Activated CD8-positive, alpha-beta memory T cell treated with anti-CD3 and anti-CD28 coated beads, Interleukin-2, amount 50 U/mL, for 24 hours (primary cell): Measurements from ENCODE around the gene DEFB108B.
"Not testable (repeated sequence)": the region's sequence is repeated elsewhere in the genome, so short reads cannot be mapped to it uniquely, and the experiment has no call there.

Experiments used
- DNase-seq: peaks from one replicate; pipeline ENCODE4 v3.0.0-alpha.2; 2020; ENCODE audit errors: extremely low read depth

DEFB108B gene, protein sequence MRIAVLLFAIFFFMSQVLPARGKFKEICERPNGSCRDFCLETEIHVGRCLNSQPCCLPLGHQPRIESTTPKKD

DNA sequence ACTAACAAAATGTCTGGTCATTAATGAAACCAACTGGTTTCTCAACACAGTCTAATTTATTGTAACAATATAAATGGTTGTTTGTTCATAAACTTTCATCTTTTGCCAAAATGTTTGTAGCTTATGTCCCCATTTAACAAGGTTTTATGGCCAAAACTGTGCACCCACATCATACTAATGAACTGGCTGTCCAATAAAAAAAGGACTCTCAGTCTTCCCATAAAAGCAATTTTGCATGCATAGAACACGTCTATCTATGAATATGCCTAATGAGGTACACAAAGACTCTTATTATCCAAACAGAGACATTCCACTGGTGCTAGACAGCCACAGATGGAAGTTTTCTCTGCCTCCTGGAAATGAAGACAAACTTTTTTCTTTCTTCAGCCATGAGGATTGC is at the start of gene DEFB108B:
Gene DEFB108B (plus strand): TSS at position 390 of the 400 bp plus-strand sequence. CDS start 0 bp downstream, at position 390.
- DNase-seq, result not testable (repeated sequence)

- DNase-seq, result not testable (repeated sequence)
Measured at GRCh38 chr11:71786114-71786847, 46.7 kb upstream of the DEFB108B start.

DNA sequence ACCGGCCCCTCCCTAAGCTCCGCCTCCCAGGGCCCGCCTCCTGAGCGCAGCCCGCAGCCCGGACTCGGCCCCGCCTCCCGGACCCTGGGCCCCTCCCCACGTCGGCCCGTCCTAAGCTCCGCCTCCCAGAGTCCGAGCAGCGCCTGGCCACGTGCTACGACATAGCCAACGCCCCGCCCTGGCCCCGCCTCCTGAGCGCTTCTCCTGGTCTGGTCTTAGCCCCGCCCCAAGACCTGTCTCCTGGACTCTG is 46.2 kb upstream of the DEFB108B start:
- peak; percentile 100 for DNase-seq

- peak; percentile 65 for DNase-seq
Measured at GRCh38 chr11:71787098-71787823, 45.7 kb upstream of the DEFB108B start.

GRCh38 chr11:71787824-71788454 is 45.1 kb upstream of the DEFB108B start:
- not testable (repeated sequence) for DNase-seq

GRCh38 chr11:71789444-71790196 is 43.4 kb upstream of the DEFB108B start:
- not testable (repeated sequence) for DNase-seq

DNA sequence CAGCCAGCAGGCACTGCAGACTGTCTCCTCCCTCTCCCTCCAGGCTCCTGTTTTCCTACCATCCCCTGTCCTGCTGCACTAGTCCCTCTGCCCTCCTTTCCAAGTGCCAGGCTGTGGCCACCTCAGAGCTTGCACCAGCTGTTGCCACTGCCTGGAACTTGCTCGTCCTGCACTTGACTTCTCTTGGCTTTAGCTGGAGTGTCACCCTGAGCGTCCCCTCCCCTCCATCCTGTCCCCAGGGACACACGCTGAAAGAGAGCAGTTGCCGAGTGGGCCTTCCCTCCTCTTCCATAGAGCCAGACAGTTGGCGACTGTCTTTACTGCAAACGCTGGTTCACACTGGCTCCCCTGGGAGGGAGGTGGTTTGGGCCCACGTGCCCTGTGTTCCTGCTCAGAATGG is 41.9 kb upstream of the DEFB108B start:
- DNase-seq, result not testable (repeated sequence)

- not testable (repeated sequence) for DNase-seq
Measured at GRCh38 chr11:71792621-71793235, 40.3 kb upstream of the DEFB108B start.

DNA sequence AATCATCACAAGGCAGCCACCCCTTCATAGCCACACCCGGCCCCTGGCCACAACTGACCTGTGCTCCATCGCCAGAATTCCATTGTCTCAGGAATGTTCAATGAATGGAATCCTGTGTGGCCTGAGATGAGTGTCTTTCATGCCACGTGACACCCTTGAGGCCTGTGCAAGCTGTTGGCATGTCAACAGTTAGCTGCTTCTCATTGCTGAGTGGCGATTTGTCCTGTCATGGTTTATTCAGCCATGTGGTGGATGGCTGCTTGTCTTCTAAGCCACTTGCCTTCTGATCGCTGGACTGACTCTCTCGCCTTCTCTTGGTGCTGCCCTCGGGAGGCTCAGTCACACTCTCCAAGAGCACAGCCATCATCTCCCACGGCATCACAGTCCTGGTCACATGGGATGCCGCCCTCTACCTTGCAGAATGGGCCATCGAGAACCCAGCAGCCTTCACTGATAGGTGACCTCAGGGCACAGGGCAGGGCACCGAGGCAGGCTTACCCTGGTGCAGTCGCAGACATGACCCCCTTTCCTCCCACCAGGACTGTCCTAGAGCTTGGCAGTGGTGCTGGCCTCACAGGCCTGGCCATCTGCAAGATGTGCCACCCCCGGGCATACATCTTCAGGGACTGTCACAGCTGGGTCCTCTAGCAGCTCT is 38.5 kb upstream of the DEFB108B start:
- not testable (repeated sequence) for DNase-seq

GRCh38 chr11:71795236-71795635 is 37.8 kb upstream of the DEFB108B start:
- not testable (repeated sequence) for DNase-seq

- not testable (repeated sequence) for DNase-seq
Measured at GRCh38 chr11:71796016-71796415, 37.0 kb upstream of the DEFB108B start.

DNA sequence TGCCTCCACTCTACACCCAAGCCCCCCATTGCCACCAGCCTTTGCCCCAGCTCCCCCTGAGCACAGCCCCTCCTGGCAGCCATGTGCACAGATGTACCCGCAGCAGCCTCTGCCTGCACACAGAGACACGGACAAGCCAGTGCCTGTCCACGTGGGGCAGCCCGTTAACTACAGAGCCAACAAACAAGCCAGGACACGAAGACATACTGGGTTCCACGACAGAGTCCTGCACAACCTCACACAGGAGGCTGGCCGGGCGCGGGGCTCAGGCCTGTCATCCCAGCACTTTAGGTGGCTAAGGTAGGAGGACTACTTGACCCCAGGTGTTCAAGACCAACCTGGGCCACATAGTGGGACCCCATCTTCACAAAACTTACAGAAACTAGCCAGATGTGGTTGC is 36.2 kb upstream of the DEFB108B start:
- not testable (repeated sequence) for DNase-seq

DNA sequence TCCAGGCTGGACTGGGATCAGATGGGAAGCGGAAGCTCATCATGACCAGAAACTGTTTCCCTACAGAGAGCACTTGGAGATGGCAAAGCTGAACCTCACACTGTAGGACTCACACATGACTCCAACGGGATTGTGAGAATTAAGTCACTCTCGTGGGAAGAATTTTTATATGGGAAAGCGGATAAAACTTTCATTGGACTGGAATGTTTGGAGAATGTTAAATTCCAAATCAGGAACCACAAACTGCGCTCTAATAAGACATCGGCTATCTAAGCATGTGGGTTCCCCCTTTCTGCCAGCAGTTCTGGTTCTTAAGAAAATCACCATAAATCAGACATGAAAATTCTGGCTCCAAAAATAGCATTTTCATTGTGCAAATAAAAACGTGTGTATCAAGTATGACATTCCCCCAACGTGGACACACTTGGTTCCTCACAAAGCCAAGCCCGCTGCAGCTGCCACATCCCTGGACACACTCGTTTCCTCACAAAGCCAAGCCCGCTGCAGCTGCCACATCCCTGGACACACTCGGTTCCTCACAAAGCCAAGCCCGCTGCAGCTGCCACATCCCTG is 33.4 kb upstream of the DEFB108B start:
- DNase-seq, result not testable (repeated sequence)

- DNase-seq, result peak; percentile 66
Measured at GRCh38 chr11:71800335-71800953, 32.6 kb upstream of the DEFB108B start.

GRCh38 chr11:71801026-71801425 is 32.0 kb upstream of the DEFB108B start:
- DNase-seq, result not testable (repeated sequence)

- not testable (repeated sequence) for DNase-seq
Measured at GRCh38 chr11:71802874-71803273, 30.1 kb upstream of the DEFB108B start.

- DNase-seq, result not testable (repeated sequence)
Measured at GRCh38 chr11:71804158-71804947, 28.6 kb upstream of the DEFB108B start.

- DNase-seq, result not testable (repeated sequence)
Measured at GRCh38 chr11:71812529-71812928, 20.5 kb upstream of the DEFB108B start.
